Fibroblast of villous mesenchyme (primary cell): ENCODE data around the gene ANKRD34C. TPM values are rescaled to one million over a fixed set of nuclear protein-coding genes. Genes with fewer than 3 reads are reported as not detected.
"Not testable (repeated sequence)": the region's sequence is repeated elsewhere in the genome, so short reads cannot be mapped to it uniquely, and the experiment has no call there.

Experiments
- DNase-seq: peaks from one replicate; pipeline ENCODE4 v3.0.0-alpha.2; 2010; ENCODE audit warnings: low read depth
- H3K4me3 ChIP-seq: 2 replicates; pipeline ENCODE4 v1.5.1; 2011; ENCODE audit warnings: low read depth, mild to moderate bottlenecking, low read length
- CTCF ChIP-seq: IDR thresholded peaks from 2 replicates; pipeline ENCODE4 v1.5.1; 2012; ENCODE audit warnings: low read depth, mild to moderate bottlenecking, low read length; ENCODE audit not compliant: insufficient read depth
- total RNA-seq: library from RNA; depleted of rRNA; stranded (reverse); fragments of >200 nt; gene quantifications from 2 replicates; pipeline ENCODE4 v1.2.3, GENCODE V29; 2012

ANKRD34C gene
- total RNA-seq, 1 donor = not detected

- H3K4me3 ChIP-seq = peak within 1 kb of the TSS; percentile 95
- peak; percentile 89 for DNase-seq
- peak; percentile 30 for TF ChIP-seq CTCF
Observed at GRCh38 chr15:79310985-79311900, 28.7 kb downstream of the ANKRD34C start, which contains the start of gene TMED3. Gene TMED3, plus strand, starts transcription at chr15:79311112. Its CDS starts 138 bp downstream, at chr15:79311250.

GRCh38 chr15:79311901-79312553 lies 29.5 kb downstream of the ANKRD34C start:
- no peak for TF ChIP-seq CTCF
- H3K4me3 ChIP-seq = peak overlapping the region; percentile 95
- DNase-seq = no peak

- no peak overlapping the region for H3K4me3 ChIP-seq
- TF ChIP-seq CTCF = no peak
- DNase-seq = no peak
Observed at GRCh38 chr15:79314186-79314585, 31.7 kb downstream of the ANKRD34C start.

GRCh38 chr15:79314811-79315210 lies 32.3 kb downstream of the ANKRD34C start:
- TF ChIP-seq CTCF = no peak
- H3K4me3 ChIP-seq = no peak overlapping the region
- no peak for DNase-seq

GRCh38 chr15:79315623-79316328 lies 33.3 kb downstream of the ANKRD34C start:
- no peak for TF ChIP-seq CTCF
- H3K4me3 ChIP-seq = no peak overlapping the region
- DNase-seq = no peak

GRCh38 chr15:79316864-79317263 lies 34.3 kb downstream of the ANKRD34C start:
- DNase-seq = no peak
- no peak for TF ChIP-seq CTCF
- no peak overlapping the region for H3K4me3 ChIP-seq

GRCh38 chr15:79319973-79320372 lies 37.5 kb downstream of the ANKRD34C start:
- not testable (repeated sequence) for H3K4me3 ChIP-seq, DNase-seq
